GM10266 (cell line): ENCODE measurements around the gene KCNH4.

ENCODE experiments used
- DNase-seq: peaks from one replicate; pipeline ENCODE4 v3.0.0; 2012; ENCODE audit errors: extremely low spot score
- TF ChIP-seq, protein P1 (sequence below): IDR thresholded peaks from 2 replicates; pipeline ENCODE4 v1.5.1; 2012; ENCODE audit warnings: mild to moderate bottlenecking, low read depth; ENCODE audit not compliant: control insufficient read depth, insufficient read depth; ENCODE audit errors: missing control alignments

The KCNH4 gene

DNA sequence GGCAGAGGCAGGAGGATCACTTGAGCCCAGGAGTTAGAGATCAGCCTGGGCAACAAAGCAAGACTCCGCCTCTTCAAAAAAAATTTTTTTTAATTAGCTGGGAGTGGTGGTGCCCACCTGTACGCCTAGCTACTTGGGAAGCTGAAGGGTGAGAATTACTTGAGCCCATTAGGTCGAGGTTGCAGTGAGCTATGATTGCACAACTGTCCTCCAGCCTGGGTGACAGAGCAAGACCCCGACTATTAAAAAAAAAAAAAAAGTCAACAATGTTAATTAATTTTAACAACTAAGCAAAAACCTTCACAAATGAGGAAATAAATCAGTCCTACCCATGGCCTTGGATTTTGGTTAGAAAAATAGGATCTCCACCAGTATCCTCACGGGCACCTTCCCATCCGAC lies 73.8 kb downstream of the KCNH4 start:
- TF ChIP-seq, protein P1, sequence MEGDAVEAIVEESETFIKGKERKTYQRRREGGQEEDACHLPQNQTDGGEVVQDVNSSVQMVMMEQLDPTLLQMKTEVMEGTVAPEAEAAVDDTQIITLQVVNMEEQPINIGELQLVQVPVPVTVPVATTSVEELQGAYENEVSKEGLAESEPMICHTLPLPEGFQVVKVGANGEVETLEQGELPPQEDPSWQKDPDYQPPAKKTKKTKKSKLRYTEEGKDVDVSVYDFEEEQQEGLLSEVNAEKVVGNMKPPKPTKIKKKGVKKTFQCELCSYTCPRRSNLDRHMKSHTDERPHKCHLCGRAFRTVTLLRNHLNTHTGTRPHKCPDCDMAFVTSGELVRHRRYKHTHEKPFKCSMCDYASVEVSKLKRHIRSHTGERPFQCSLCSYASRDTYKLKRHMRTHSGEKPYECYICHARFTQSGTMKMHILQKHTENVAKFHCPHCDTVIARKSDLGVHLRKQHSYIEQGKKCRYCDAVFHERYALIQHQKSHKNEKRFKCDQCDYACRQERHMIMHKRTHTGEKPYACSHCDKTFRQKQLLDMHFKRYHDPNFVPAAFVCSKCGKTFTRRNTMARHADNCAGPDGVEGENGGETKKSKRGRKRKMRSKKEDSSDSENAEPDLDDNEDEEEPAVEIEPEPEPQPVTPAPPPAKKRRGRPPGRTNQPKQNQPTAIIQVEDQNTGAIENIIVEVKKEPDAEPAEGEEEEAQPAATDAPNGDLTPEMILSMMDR, result no peak
- DNase-seq, result no peak
